Muscle of back (tissue), 11 donors: ENCODE results near the gene TJP3. TPM values are rescaled to one million over a fixed set of nuclear protein-coding genes. Genes with fewer than 3 reads are reported as not detected.

ENCODE experiments used
- DNase-seq, 3 donors: peaks; one replicate each; pipeline versions ENCODE4 v3.0.0 to v3.0.0-alpha.2; 2013
- polyA plus RNA-seq, 10 donors: library from polyadenylated mRNA; unstranded; fragments of 120-200 nt; gene quantifications; one replicate each; pipeline ENCODE4 v1.2.1, GENCODE V29; 2013; ENCODE audit not compliant: insufficient read length in 10 of 10

Gene TJP3
- polyA plus RNA-seq, 10 donors = 0.44 to 1.1 (median 0.62) TPM; not detected in 1

- DNase-seq = no peak
These were observed 74.7 kb downstream of the TJP3 start for GRCh38 chr19:3782903-3783302.

- DNase-seq = no peak
These were observed 75.7 kb downstream of the TJP3 start for GRCh38 chr19:3783660-3784584.

GRCh38 chr19:3784607-3785450 is 76.6 kb downstream of the TJP3 start:
- DNase-seq = no peak

GRCh38 chr19:3785451-3785937 is 77.3 kb downstream of the TJP3 start:
- no peak for DNase-seq

GRCh38 chr19:3785938-3786824 is 78.0 kb downstream of the TJP3 start, which contains the start of gene MATK:
TSS of gene MATK (minus strand) at chr19:3786381. CDS start at chr19:3785135, 1,246 bp downstream.
- no peak for DNase-seq

- DNase-seq = no peak
These were observed 81.0 kb downstream of the TJP3 start for GRCh38 chr19:3788996-3789778.

GRCh38 chr19:3790209-3790734 is 82.1 kb downstream of the TJP3 start:
- no peak for DNase-seq

GRCh38 chr19:3790941-3791340 is 82.8 kb downstream of the TJP3 start:
- no peak for DNase-seq

GRCh38 chr19:3792114-3792513 is 83.9 kb downstream of the TJP3 start:
- DNase-seq = no peak

GRCh38 chr19:3793799-3794198 is 85.6 kb downstream of the TJP3 start:
- DNase-seq = no peak

GRCh38 chr19:3796358-3796757 is 88.2 kb downstream of the TJP3 start:
- no peak for DNase-seq

- no peak for DNase-seq
These were observed 90.0 kb downstream of the TJP3 start for GRCh38 chr19:3798137-3798536.

Other genes with a start within 250 kb of the TJP3 start
- gene SMIM24, start 227.9 kb upstream of the TJP3 start, polyA plus RNA-seq = under 1 TPM in 4 of 10 donors, not detected in 6; 0.15 to 0.99 (median 0.45) TPM
- gene SMIM44, start 224.9 kb upstream of the TJP3 start, polyA plus RNA-seq = not detected
- gene DOHH, start 207.7 kb upstream of the TJP3 start, polyA plus RNA-seq = 10 to 100 TPM in 1 of 10 donors, 1 to 10 TPM in 9; 3.8 to 10.0 (median 5.7) TPM
- 10 to 100 TPM; 24.6 to 34.3 (median 27.1) TPM for gene FZR1, start 202.1 kb upstream of the TJP3 start, polyA plus RNA-seq
- 1 to 10 TPM; 2.1 to 4.4 (median 2.7) TPM for gene TEKTIP1, start 169.2 kb upstream of the TJP3 start, polyA plus RNA-seq
- gene MFSD12, start 150.8 kb upstream of the TJP3 start, polyA plus RNA-seq = 10 to 100 TPM; 21.7 to 34.5 (median 25.9) TPM
- gene HMG20B, start 135.4 kb upstream of the TJP3 start, polyA plus RNA-seq = 10 to 100 TPM; 28.2 to 43.6 (median 34.7) TPM
- 1 to 10 TPM; 1.2 to 2.1 (median 1.6) TPM for gene GIPC3, start 122.9 kb upstream of the TJP3 start, polyA plus RNA-seq
- 1 to 10 TPM; 1.2 to 3.7 (median 1.7) TPM for gene TBXA2R, start 101.5 kb upstream of the TJP3 start, polyA plus RNA-seq
- 10 to 100 TPM; 15.3 to 21.8 (median 17.1) TPM for gene CACTIN, start 81.6 kb upstream of the TJP3 start, polyA plus RNA-seq
- 10 to 100 TPM; 16.4 to 25.5 (median 20.7) TPM for gene PIP5K1C, start 7.9 kb upstream of the TJP3 start, polyA plus RNA-seq
- gene APBA3, start 53.3 kb downstream of the TJP3 start, polyA plus RNA-seq = 10 to 100 TPM in 9 of 10 donors, 1 to 10 TPM in 1; 9.3 to 14.2 (median 11.8) TPM
- 10 to 100 TPM; 16.5 to 32.1 (median 26.9) TPM for gene MRPL54, start 54.3 kb downstream of the TJP3 start, polyA plus RNA-seq
- under 1 TPM in 1 of 10 donors, not detected in 9; 0.07 TPM for gene RAX2, start 63.8 kb downstream of the TJP3 start, polyA plus RNA-seq
- 1 to 10 TPM in 7 of 10 donors, under 1 TPM in 3; 0.31 to 2.1 (median 1.1) TPM for gene MATK, start 78.0 kb downstream of the TJP3 start, polyA plus RNA-seq
- under 1 TPM in 4 of 10 donors, not detected in 6; 0.27 to 0.52 (median 0.29) TPM for gene ZFR2, start 160.7 kb downstream of the TJP3 start, polyA plus RNA-seq
- gene ATCAY, start 172.3 kb downstream of the TJP3 start, polyA plus RNA-seq = 1 to 10 TPM in 3 of 10 donors, under 1 TPM in 7; 0.16 to 1.4 (median 0.71) TPM
- 100 to 1,000 TPM; 180 to 275 (median 255) TPM for gene NMRK2, start 224.7 kb downstream of the TJP3 start, polyA plus RNA-seq